ENCODE results near the gene MYH7.

Gene MYH7

GRCh38 chr14:23416801-23417200 lies 18.7 kb downstream of the MYH7 start:
- DNase-seq (ENCODE audit: low read depth, low spot score), result no peak
- Histone ChIP-seq H3K27ac (no peak overlapping the region), H3K9ac (ENCODE audit: insufficient read length) (no peak overlapping the region), H3K36me3 (ENCODE audit: insufficient read depth, low read length) (no peaks in the 10 kb centered on the region), H3K4me3 (no peak overlapping the region), H3K9me3 (ENCODE audit: low read depth, low read length) (no peaks in the 10 kb centered on the region)
- TF ChIP-seq EZH2 (IDR thresholded peaks at IDR 0.05), result no peak
- TF ChIP-seq POLR2AphosphoS5 (IDR thresholded peaks at IDR 0.05; ENCODE audit: borderline replicate concordance, low read depth, low read length), result no peak
- TF ChIP-seq FOXP2 (optimal IDR thresholded peaks at IDR 0.05; ENCODE audit: control extremely low read depth, extremely low read length, insufficient read depth), result no peak

GRCh38 chr14:23415821-23416778 lies 19.4 kb downstream of the MYH7 start:
- TF ChIP-seq FOXP2 (optimal IDR thresholded peaks at IDR 0.05; ENCODE audit: control extremely low read depth, extremely low read length, insufficient read depth), result no peak
- no peak for TF ChIP-seq EZH2 (IDR thresholded peaks at IDR 0.05)
- TF ChIP-seq POLR2AphosphoS5 (IDR thresholded peaks at IDR 0.05; ENCODE audit: borderline replicate concordance, low read depth, low read length), result no peak

GRCh38 chr14:23414906-23415820 lies 20.3 kb downstream of the MYH7 start:
- TF ChIP-seq FOXP2 (optimal IDR thresholded peaks at IDR 0.05; ENCODE audit: control extremely low read depth, extremely low read length, insufficient read depth), result no peak
- no peak for TF ChIP-seq EZH2 (IDR thresholded peaks at IDR 0.05)
- TF ChIP-seq POLR2AphosphoS5 (IDR thresholded peaks at IDR 0.05; ENCODE audit: borderline replicate concordance, low read depth, low read length), result no peak
- no peak overlapping the region for H3K4me3 ChIP-seq

More at GRCh38 chr14:23415821-23416778, 19.4 kb downstream of the MYH7 start:
- Histone ChIP-seq H3K27ac (no peak overlapping the region), H3K9ac (ENCODE audit: insufficient read length) (no peak overlapping the region), H3K4me3 (no peak overlapping the region), H3K36me3 (ENCODE audit: insufficient read depth, low read length) (no peaks in the 10 kb centered on the region), H3K9me3 (ENCODE audit: low read depth, low read length) (no peaks in the 10 kb centered on the region)
- no peak for DNase-seq (ENCODE audit: low read depth, low spot score)

GRCh38 chr14:23414254-23414653 lies 21.2 kb downstream of the MYH7 start:
- H3K9me3 ChIP-seq (ENCODE audit: low read depth, low read length), result no peaks in the 10 kb centered on the region
- DNase-seq (ENCODE audit: low read depth, low spot score), result no peak
- no peaks in the 10 kb centered on the region for H3K36me3 ChIP-seq (ENCODE audit: insufficient read depth, low read length)
- no peak overlapping the region for H3K9ac ChIP-seq (ENCODE audit: insufficient read length)
- TF ChIP-seq EZH2 (IDR thresholded peaks at IDR 0.05) (peak; percentile 38), POLR2AphosphoS5 (IDR thresholded peaks at IDR 0.05; ENCODE audit: borderline replicate concordance, low read depth, low read length) (no peak), FOXP2 (optimal IDR thresholded peaks at IDR 0.05; ENCODE audit: control extremely low read depth, extremely low read length, insufficient read depth) (no peak)
- no peak overlapping the region for H3K4me3 ChIP-seq
- no peak overlapping the region for H3K27ac ChIP-seq

More at GRCh38 chr14:23414906-23415820, 20.3 kb downstream of the MYH7 start:
- Histone ChIP-seq H3K9ac (ENCODE audit: insufficient read length) (no peak overlapping the region), H3K36me3 (ENCODE audit: insufficient read depth, low read length) (no peaks in the 10 kb centered on the region), H3K27ac (no peak overlapping the region), H3K9me3 (ENCODE audit: low read depth, low read length) (no peaks in the 10 kb centered on the region)
- no peak for DNase-seq (ENCODE audit: low read depth, low spot score)

GRCh38 chr14:23413681-23414080 lies 21.8 kb downstream of the MYH7 start:
- Histone ChIP-seq H3K27ac (no peak overlapping the region), H3K36me3 (ENCODE audit: insufficient read depth, low read length) (no peaks in the 10 kb centered on the region), H3K9me3 (ENCODE audit: low read depth, low read length) (no peaks in the 10 kb centered on the region), H3K4me3 (no peak overlapping the region), H3K9ac (ENCODE audit: insufficient read length) (no peak overlapping the region)
- no peak for DNase-seq (ENCODE audit: low read depth, low spot score)
- TF ChIP-seq POLR2AphosphoS5 (IDR thresholded peaks at IDR 0.05; ENCODE audit: borderline replicate concordance, low read depth, low read length) (no peak), EZH2 (IDR thresholded peaks at IDR 0.05) (no peak)

GRCh38 chr14:23411563-23412525 lies 23.6 kb downstream of the MYH7 start:
- H3K4me3 ChIP-seq, result no peak overlapping the region
- H3K9ac ChIP-seq (ENCODE audit: insufficient read length), result no peak overlapping the region
- TF ChIP-seq EZH2 (IDR thresholded peaks at IDR 0.05) (no peak), POLR2AphosphoS5 (IDR thresholded peaks at IDR 0.05; ENCODE audit: borderline replicate concordance, low read depth, low read length) (no peak), FOXP2 (optimal IDR thresholded peaks at IDR 0.05; ENCODE audit: control extremely low read depth, extremely low read length, insufficient read depth) (no peak)
- H3K36me3 ChIP-seq (ENCODE audit: insufficient read depth, low read length), result no peaks in the 10 kb centered on the region
- H3K9me3 ChIP-seq (ENCODE audit: low read depth, low read length), result no peaks in the 10 kb centered on the region
- DNase-seq (ENCODE audit: low read depth, low spot score), result no peak
- no peak overlapping the region for H3K27ac ChIP-seq

- no peak for DNase-seq (ENCODE audit: low read depth, low spot score)
- Histone ChIP-seq H3K4me3 (no peak overlapping the region), H3K27ac (no peak overlapping the region), H3K9ac (ENCODE audit: insufficient read length) (no peak overlapping the region), H3K9me3 (ENCODE audit: low read depth, low read length) (no peaks in the 10 kb centered on the region), H3K36me3 (ENCODE audit: insufficient read depth, low read length) (no peaks in the 10 kb centered on the region)
- TF ChIP-seq FOXP2 (optimal IDR thresholded peaks at IDR 0.05; ENCODE audit: control extremely low read depth, extremely low read length, insufficient read depth) (no peak), POLR2AphosphoS5 (IDR thresholded peaks at IDR 0.05; ENCODE audit: borderline replicate concordance, low read depth, low read length) (no peak), EZH2 (IDR thresholded peaks at IDR 0.05) (no peak)
Measured at GRCh38 chr14:23409966-23410635, 25.4 kb downstream of the MYH7 start.

All from SK-N-MC (cell line).